HCT116 (cell line): ENCODE measurements around the gene CNPY4. TPM values are rescaled to one million over a fixed set of nuclear protein-coding genes. Genes with fewer than 3 reads are reported as not detected.

Experiments used
- ATAC-seq: fragments of 200-7000 bp; cut with Tn5 transposase; 2 replicates; pipeline ENCODE4 v1.9.1; 2020; ENCODE audit warnings: mild to moderate bottlenecking, moderate library complexity
- BruUV-seq: library from RNA; stranded (reverse); fragments of 400-500 nt; replicated peaks from 2 replicates; lab custom pipeline; 2021; lab: Mats Ljungman, UMichigan
- CTCF ChIA-PET: fragments of 300-600 bp; sonication (Branson Sonifier 250); formaldehyde crosslinking; loops from one replicate; lab custom pipeline; 2021; ENCODE audit warnings: antibody characterized with exemption; lab: Charles Lee
- POLR2A ChIA-PET: fragments of 300-600, 350-600 bp; sonication (Branson Sonifier 250); formaldehyde crosslinking; loops from one replicate; lab custom pipeline; 2021; ENCODE audit warnings: antibody characterized with exemption; lab: Charles Lee
- RAD21 ChIA-PET, 2 experiments: fragments of 300-600 bp; sonication (Branson Sonifier 250); formaldehyde crosslinking; loops; one replicate each; lab custom pipeline; 2023; ENCODE audit warnings: low total read pairs in 2 of 2; ENCODE audit not compliant: uncharacterized antibody in 2 of 2, unreplicated experiment in 2 of 2, low non-redundant PET in 1 of 2; lab: Charles Lee
- DNase-seq: peaks from one replicate; pipeline ENCODE4 v3.0.0-alpha.2; 2010; ENCODE audit warnings: low read depth, low spot score
- H2AFZ ChIP-seq: fragments of 200-600 bp; shearing (Covaris generic), sonication (generic); 2 replicates; pipeline ENCODE4 v1.6.1; 2017; ENCODE audit warnings: low read depth, mixed run types, mixed read lengths, antibody characterized with exemption, low read length; ENCODE audit not compliant: poor library complexity, severe bottlenecking
- H3K27ac ChIP-seq: 2 replicates; pipeline ENCODE4 v1.5.1; 2012; ENCODE audit warnings: low read depth, low read length
- H3K27me3 ChIP-seq: fragments of 200-600 bp; sonication (generic); 2 replicates; pipeline ENCODE4 v1.6.1; 2016; ENCODE audit warnings: mixed run types, low read length, mixed read lengths; ENCODE audit not compliant: insufficient read depth
- H3K36me3 ChIP-seq, 2 experiments: fragments of 200-500 bp in 1 of 2; fragments of 200-600 bp in 1 of 2; sonication (Bioruptor generic) in 1 of 2; sonication (generic) in 1 of 2; 2 replicates each; pipeline versions ENCODE4 v1.5.1 to v1.6.1; 2014 to 2016; ENCODE audit warnings: low read length in 2 of 2, inconsistent platforms in 1 of 2, mixed read lengths in 1 of 2, mixed run types in 1 of 2; ENCODE audit not compliant: insufficient read depth in 2 of 2, control insufficient read depth in 1 of 2
- H3K4me1 ChIP-seq, 2 experiments: fragments of 200-600 bp in 1 of 2; sonication (generic) in 1 of 2; 2 replicates each; pipeline versions ENCODE4 v1.5.1 to v1.6.1; 2012 to 2017; ENCODE audit warnings: low read length in 2 of 2, inconsistent platforms in 1 of 2, mild to moderate bottlenecking in 1 of 2, mixed read lengths in 1 of 2, mixed run types in 1 of 2, moderate library complexity in 1 of 2; ENCODE audit not compliant: insufficient read depth in 2 of 2, control insufficient read depth in 1 of 2
- H3K4me2 ChIP-seq: fragments of 200-600 bp; sonication (generic); 2 replicates; pipeline ENCODE4 v1.6.1; 2017; ENCODE audit warnings: mixed run types, low read length, mixed read lengths
- H3K4me3 ChIP-seq, 2 experiments: fragments of 200-600 bp in 1 of 2; sonication (generic) in 1 of 2; replicated peaks in 1 of 2; 2 replicates each; pipeline ENCODE4 v1.5.1; 2011 to 2016; ENCODE audit warnings: low read length in 2 of 2, control low read depth in 1 of 2, low read depth in 1 of 2, mild to moderate bottlenecking in 1 of 2, mixed read lengths in 1 of 2, mixed run types in 1 of 2
- H3K79me2 ChIP-seq: fragments of 200-600 bp; sonication (generic); 2 replicates; pipeline ENCODE4 v1.6.1; 2017; ENCODE audit warnings: mild to moderate bottlenecking, mixed run types, low read length, moderate library complexity, mixed read lengths; ENCODE audit not compliant: insufficient read depth
- H3K9ac ChIP-seq: fragments of 200-600 bp; sonication (generic); 2 replicates; pipeline ENCODE4 v1.6.1; 2016; ENCODE audit warnings: low read length, mixed read lengths
- H3K9me2 ChIP-seq: fragments of 200-600 bp; sonication (generic), shearing (Covaris generic); 2 replicates; pipeline ENCODE4 v1.6.1; 2017; ENCODE audit warnings: mixed run types, mild to moderate bottlenecking, moderate library complexity; ENCODE audit not compliant: insufficient read depth
- H3K9me3 ChIP-seq, 2 experiments: fragments of 200-500 bp in 1 of 2; fragments of 200-600 bp in 1 of 2; sonication (Bioruptor generic) in 1 of 2; sonication (generic) in 1 of 2; 2 replicates each; pipeline ENCODE4 v1.6.1; 2014 to 2017; ENCODE audit warnings: low read length in 2 of 2, mixed read lengths in 2 of 2, inconsistent platforms in 1 of 2, low read depth in 1 of 2, mild to moderate bottlenecking in 1 of 2, mixed run types in 1 of 2, moderate library complexity in 1 of 2; ENCODE audit not compliant: control insufficient read depth in 1 of 2, insufficient read depth in 1 of 2
- H4K20me1 ChIP-seq: fragments of 200-600 bp; sonication (generic), shearing (Covaris generic); 2 replicates; pipeline ENCODE4 v1.6.1; 2017; ENCODE audit warnings: mixed run types, mild to moderate bottlenecking, moderate library complexity; ENCODE audit not compliant: insufficient read depth
- CBX3 ChIP-seq: IDR thresholded peaks from 2 replicates; pipeline ENCODE4 v1.6.1; 2012; ENCODE audit warnings: low read depth
- EZH2phosphoT487 ChIP-seq: fragments of 200-600 bp; IDR thresholded peaks from 2 replicates; pipeline ENCODE4 v1.6.1; 2018; ENCODE audit warnings: antibody characterized with exemption, borderline replicate concordance
- JUND ChIP-seq: IDR thresholded peaks from 2 replicates; pipeline ENCODE4 v1.6.1; 2012
- ZFX ChIP-seq: fragments of 450-650 bp; IDR thresholded peaks from 2 replicates; pipeline ENCODE4 v1.6.1; 2017
- intact Hi-C: fragments of 100-400 bp; cut with micrococcal nuclease; formaldehyde crosslinking; loops from 2 replicates; pipeline ENCODE4 v1.10.0; 2022
- total RNA-seq: library from RNA; stranded (reverse); gene quantifications from one replicate; pipeline ENCODE4 v1.2.1, GENCODE V29; 2021; ENCODE audit not compliant: unreplicated experiment
- TF ChIP-seq, protein P1 (sequence below): IDR thresholded peaks from 2 replicates; pipeline ENCODE4 v1.6.1; 2011; ENCODE audit warnings: mild to moderate bottlenecking, low read length, moderate library complexity; ENCODE audit not compliant: insufficient replicate concordance; ENCODE audit errors: extremely low read depth
- TF ChIP-seq, protein P2 (sequence below): IDR thresholded peaks from 2 replicates; pipeline ENCODE4 v1.6.1; 2012; ENCODE audit warnings: low read depth
- TF ChIP-seq, protein P3 (sequence below), 3 experiments: fragments of 200-600 bp in 1 of 3; sonication (generic) in 1 of 3; IDR thresholded peaks in 2 of 3; conservative IDR thresholded peaks in 1 of 3; 2 replicates each; pipeline ENCODE4 v1.5.1; 2012 to 2017; ENCODE audit warnings: low read depth in 2 of 3, low read length in 2 of 3, antibody characterized with exemption in 1 of 3, borderline replicate concordance in 1 of 3, control low read depth in 1 of 3, mild to moderate bottlenecking in 1 of 3, mixed read lengths in 1 of 3, mixed run types in 1 of 3, moderate library complexity in 1 of 3; ENCODE audit not compliant: insufficient read depth in 1 of 3

CNPY4 gene
- total RNA-seq, 1 experiment from 2014 or later = 2.6 TPM

DNA sequence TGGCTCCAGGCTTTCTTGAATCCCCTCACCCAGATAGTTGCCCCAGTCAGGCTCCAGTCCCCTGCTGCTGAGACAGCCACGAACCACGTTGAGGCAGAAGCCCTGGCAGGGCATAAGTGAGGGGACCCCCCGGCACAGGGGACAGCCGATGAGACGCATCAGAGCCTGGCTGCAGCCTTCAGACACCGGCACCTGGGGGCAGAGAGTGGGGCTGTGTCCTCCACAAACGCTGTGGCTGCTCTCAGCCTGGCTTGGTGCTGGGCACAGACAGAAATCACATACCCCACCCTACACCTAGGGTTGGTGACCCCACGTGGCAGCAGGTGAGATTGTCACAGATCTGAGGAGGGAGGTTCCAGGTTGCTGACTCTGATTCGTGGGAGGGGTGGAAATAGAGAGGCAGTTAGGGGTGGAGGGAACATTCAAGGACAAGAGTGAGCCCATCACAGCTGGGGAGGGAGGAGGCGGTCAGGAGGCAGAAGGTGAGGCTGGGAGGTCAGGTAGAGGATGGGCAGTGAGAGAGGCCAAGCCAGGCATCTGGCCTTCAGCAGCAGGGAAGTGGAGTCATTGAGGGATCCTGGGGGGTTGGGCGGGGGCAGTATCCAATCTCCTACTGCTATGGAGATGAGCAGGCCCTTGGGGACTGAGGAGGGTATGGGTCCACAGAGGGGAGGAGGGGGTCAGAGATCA lies 54.5 kb downstream of the CNPY4 start:
- H3K27me3 ChIP-seq = no peaks in the 10 kb centered on the region
- BruUV-seq = no TSS peak
- no peak overlapping the region for H3K9ac ChIP-seq
- no peak overlapping the region for H3K4me3 ChIP-seq
- ChIA-PET RAD21 (no interaction called here), CTCF (no interaction called here), POLR2A (no interaction called here)
- H3K27ac ChIP-seq = no peak overlapping the region
- no peaks in the 10 kb centered on the region for H3K9me3 ChIP-seq
- H4K20me1 ChIP-seq = no peaks in the 10 kb centered on the region
- H3K79me2 ChIP-seq = no peaks in the 10 kb centered on the region
- H3K4me2 ChIP-seq = no peak overlapping the region
- H3K9me2 ChIP-seq = no peaks in the 10 kb centered on the region
- no peak overlapping the region for H2AFZ ChIP-seq
- TF ChIP-seq, protein P1, sequence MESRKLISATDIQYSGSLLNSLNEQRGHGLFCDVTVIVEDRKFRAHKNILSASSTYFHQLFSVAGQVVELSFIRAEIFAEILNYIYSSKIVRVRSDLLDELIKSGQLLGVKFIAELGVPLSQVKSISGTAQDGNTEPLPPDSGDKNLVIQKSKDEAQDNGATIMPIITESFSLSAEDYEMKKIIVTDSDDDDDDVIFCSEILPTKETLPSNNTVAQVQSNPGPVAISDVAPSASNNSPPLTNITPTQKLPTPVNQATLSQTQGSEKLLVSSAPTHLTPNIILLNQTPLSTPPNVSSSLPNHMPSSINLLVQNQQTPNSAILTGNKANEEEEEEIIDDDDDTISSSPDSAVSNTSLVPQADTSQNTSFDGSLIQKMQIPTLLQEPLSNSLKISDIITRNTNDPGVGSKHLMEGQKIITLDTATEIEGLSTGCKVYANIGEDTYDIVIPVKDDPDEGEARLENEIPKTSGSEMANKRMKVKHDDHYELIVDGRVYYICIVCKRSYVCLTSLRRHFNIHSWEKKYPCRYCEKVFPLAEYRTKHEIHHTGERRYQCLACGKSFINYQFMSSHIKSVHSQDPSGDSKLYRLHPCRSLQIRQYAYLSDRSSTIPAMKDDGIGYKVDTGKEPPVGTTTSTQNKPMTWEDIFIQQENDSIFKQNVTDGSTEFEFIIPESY = no peak
- TF ChIP-seq, protein P2, sequence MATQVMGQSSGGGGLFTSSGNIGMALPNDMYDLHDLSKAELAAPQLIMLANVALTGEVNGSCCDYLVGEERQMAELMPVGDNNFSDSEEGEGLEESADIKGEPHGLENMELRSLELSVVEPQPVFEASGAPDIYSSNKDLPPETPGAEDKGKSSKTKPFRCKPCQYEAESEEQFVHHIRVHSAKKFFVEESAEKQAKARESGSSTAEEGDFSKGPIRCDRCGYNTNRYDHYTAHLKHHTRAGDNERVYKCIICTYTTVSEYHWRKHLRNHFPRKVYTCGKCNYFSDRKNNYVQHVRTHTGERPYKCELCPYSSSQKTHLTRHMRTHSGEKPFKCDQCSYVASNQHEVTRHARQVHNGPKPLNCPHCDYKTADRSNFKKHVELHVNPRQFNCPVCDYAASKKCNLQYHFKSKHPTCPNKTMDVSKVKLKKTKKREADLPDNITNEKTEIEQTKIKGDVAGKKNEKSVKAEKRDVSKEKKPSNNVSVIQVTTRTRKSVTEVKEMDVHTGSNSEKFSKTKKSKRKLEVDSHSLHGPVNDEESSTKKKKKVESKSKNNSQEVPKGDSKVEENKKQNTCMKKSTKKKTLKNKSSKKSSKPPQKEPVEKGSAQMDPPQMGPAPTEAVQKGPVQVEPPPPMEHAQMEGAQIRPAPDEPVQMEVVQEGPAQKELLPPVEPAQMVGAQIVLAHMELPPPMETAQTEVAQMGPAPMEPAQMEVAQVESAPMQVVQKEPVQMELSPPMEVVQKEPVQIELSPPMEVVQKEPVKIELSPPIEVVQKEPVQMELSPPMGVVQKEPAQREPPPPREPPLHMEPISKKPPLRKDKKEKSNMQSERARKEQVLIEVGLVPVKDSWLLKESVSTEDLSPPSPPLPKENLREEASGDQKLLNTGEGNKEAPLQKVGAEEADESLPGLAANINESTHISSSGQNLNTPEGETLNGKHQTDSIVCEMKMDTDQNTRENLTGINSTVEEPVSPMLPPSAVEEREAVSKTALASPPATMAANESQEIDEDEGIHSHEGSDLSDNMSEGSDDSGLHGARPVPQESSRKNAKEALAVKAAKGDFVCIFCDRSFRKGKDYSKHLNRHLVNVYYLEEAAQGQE = no peak
- TF ChIP-seq JUND (no peak), CBX3 (no peak), ZFX (no peak), EZH2phosphoT487 (no peak)
- TF ChIP-seq, protein P3, sequence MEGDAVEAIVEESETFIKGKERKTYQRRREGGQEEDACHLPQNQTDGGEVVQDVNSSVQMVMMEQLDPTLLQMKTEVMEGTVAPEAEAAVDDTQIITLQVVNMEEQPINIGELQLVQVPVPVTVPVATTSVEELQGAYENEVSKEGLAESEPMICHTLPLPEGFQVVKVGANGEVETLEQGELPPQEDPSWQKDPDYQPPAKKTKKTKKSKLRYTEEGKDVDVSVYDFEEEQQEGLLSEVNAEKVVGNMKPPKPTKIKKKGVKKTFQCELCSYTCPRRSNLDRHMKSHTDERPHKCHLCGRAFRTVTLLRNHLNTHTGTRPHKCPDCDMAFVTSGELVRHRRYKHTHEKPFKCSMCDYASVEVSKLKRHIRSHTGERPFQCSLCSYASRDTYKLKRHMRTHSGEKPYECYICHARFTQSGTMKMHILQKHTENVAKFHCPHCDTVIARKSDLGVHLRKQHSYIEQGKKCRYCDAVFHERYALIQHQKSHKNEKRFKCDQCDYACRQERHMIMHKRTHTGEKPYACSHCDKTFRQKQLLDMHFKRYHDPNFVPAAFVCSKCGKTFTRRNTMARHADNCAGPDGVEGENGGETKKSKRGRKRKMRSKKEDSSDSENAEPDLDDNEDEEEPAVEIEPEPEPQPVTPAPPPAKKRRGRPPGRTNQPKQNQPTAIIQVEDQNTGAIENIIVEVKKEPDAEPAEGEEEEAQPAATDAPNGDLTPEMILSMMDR (IDR thresholded peaks at IDR 0.05 in 2 of 3, conservative IDR thresholded peaks at IDR 0.05 in 1 of 3; ENCODE audit: borderline replicate concordance in 1 of 3, insufficient read depth in 1 of 3, low read depth in 2 of 3, low read length in 2 of 3) = no peak
- peaks cover 3 to 12% of the 10 kb centered on the region in 2 experiments; a peak in 2 of 4 replicates for H3K4me1 ChIP-seq
- ATAC-seq (no peak), DNase-seq (no peak)
- H3K36me3 ChIP-seq = no peaks in the 10 kb centered on the region
- intact Hi-C loops = no loop called here
